Activated naive CD4-positive, alpha-beta T cell treated with anti-CD3 and anti-CD28 coated beads, Interleukin-2, amount 50 U/mL, for 16 hours (primary cell): ENCODE data around the gene DENND1A.

Experiments used
- DNase-seq: peaks from one replicate; pipeline ENCODE4 v3.0.0-alpha.2; 2020

The DENND1A gene

GRCh38 chr9:123373946-123374345, 556.0 kb downstream of the DENND1A start:
- no peak for DNase-seq

GRCh38 chr9:123373447-123373923, 556.4 kb downstream of the DENND1A start:
- no peak for DNase-seq

- DNase-seq, result no peak
These were observed 557.0 kb downstream of the DENND1A start for GRCh38 chr9:123372766-123373446.

GRCh38 chr9:123371805-123372590, 557.9 kb downstream of the DENND1A start:
- DNase-seq, result no peak

GRCh38 chr9:123371228-123371584, 558.7 kb downstream of the DENND1A start:
- DNase-seq, result no peak

- DNase-seq, result no peak
These were observed 559.2 kb downstream of the DENND1A start for GRCh38 chr9:123370526-123371227.

GRCh38 chr9:123370108-123370507, 559.8 kb downstream of the DENND1A start:
- DNase-seq, result no peak

- DNase-seq, result no peak
These were observed 560.6 kb downstream of the DENND1A start for GRCh38 chr9:123369296-123369695.

- no peak for DNase-seq
These were observed 561.3 kb downstream of the DENND1A start for GRCh38 chr9:123368536-123369153.

GRCh38 chr9:123368023-123368422, 561.9 kb downstream of the DENND1A start:
- no peak for DNase-seq

GRCh38 chr9:123365881-123366528, 563.9 kb downstream of the DENND1A start:
- no peak for DNase-seq

GRCh38 chr9:123365287-123365880, 564.5 kb downstream of the DENND1A start:
- DNase-seq, result no peak

- no peak for DNase-seq
These were observed 565.6 kb downstream of the DENND1A start for GRCh38 chr9:123364241-123364824.

- DNase-seq, result no peak
These were observed 567.1 kb downstream of the DENND1A start for GRCh38 chr9:123362856-123363255.

GRCh38 chr9:123361731-123362510, 568.0 kb downstream of the DENND1A start:
- no peak for DNase-seq

GRCh38 chr9:123361086-123361730, 568.7 kb downstream of the DENND1A start:
- DNase-seq, result no peak

GRCh38 chr9:123360161-123361085, 569.5 kb downstream of the DENND1A start:
- peak; percentile 51 for DNase-seq

GRCh38 chr9:123359546-123359945, 570.4 kb downstream of the DENND1A start:
- no peak for DNase-seq

GRCh38 chr9:123359106-123359505, 570.8 kb downstream of the DENND1A start:
- DNase-seq, result no peak
